Gastroesophageal sphincter (tissue), 4 donors: ENCODE results near the gene SV2B. TPM values are rescaled to one million over a fixed set of nuclear protein-coding genes. Genes with fewer than 3 reads are reported as not detected.

Experiments
- ATAC-seq: fragments of 150-250 bp; one replicate; pipeline ENCODE4 v1.9.1; 2016; ENCODE audit warnings: mild to moderate bottlenecking, moderate library complexity
- H3K27ac ChIP-seq, 4 donors: fragments of 200-600 bp; sonication (generic) in 3 of 4; 1 replicate in 3 of 4; 2 replicates in 1 of 4; pipeline ENCODE4 v1.5.1; 2016 to 2019
- H3K27me3 ChIP-seq: fragments of 200-600 bp; sonication (generic); one replicate; pipeline ENCODE4 v1.5.1; 2019
- H3K36me3 ChIP-seq, 2 donors: fragments of 200-600 bp; sonication (generic); one replicate each; pipeline ENCODE4 v1.5.1; 2019; ENCODE audit warnings: control low read depth in 1 of 2
- H3K4me1 ChIP-seq, 3 donors: fragments of 200-600 bp; sonication (generic); 1 replicate in 2 of 3; 2 replicates in 1 of 3; pipeline ENCODE4 v1.5.1; 2016 to 2019; ENCODE audit warnings: control low read depth in 2 of 3
- H3K4me3 ChIP-seq, 2 donors: fragments of 200-600 bp; sonication (generic); one replicate each; pipeline ENCODE4 v1.5.1; 2019; ENCODE audit warnings: mild to moderate bottlenecking in 1 of 2, moderate library complexity in 1 of 2
- H3K9me3 ChIP-seq, 3 donors: fragments of 200-600 bp; sonication (generic); one replicate each; pipeline ENCODE4 v1.5.1; 2017 to 2019; ENCODE audit warnings: control low read depth in 2 of 3
- EP300 ChIP-seq: sonication (generic); formaldehyde crosslinking; IDR thresholded peaks from one replicate; pipeline ENCODE4 v1.6.1; 2017; ENCODE audit warnings: antibody characterized with exemption, mild to moderate bottlenecking
- POLR2A ChIP-seq, 2 donors: fragments of 450-650 bp; IDR thresholded peaks; one replicate each; pipeline ENCODE4 v1.6.1; 2017; ENCODE audit warnings: antibody characterized with exemption in 2 of 2, mild to moderate bottlenecking in 2 of 2, moderate library complexity in 1 of 2
- POLR2AphosphoS5 ChIP-seq: sonication (generic); formaldehyde crosslinking; IDR thresholded peaks from one replicate; pipeline ENCODE4 v1.6.1; 2017; ENCODE audit warnings: antibody characterized with exemption
- WGBS, 2 donors: methylation state at CpG; one replicate each; pipeline ENCODE4 v1.1.5; 2018; ENCODE audit warnings: low coverage in 1 of 2; 5-methylcytosine and 5-hydroxymethylcytosine counted together
- total RNA-seq, 4 donors: library from RNA; depleted of rRNA; stranded (reverse); fragments of >200 nt; gene quantifications; one replicate each; pipeline ENCODE4 v1.1.0, GENCODE V29; 2016
- TF ChIP-seq, protein P1 (sequence below), 4 experiments: fragments of 200-600 bp in 2 of 4; fragments of 450-650 bp in 2 of 4; sonication (generic) in 1 of 4; IDR thresholded peaks; one replicate each; pipeline ENCODE4 v1.5.1; 2017 to 2019; ENCODE audit warnings: antibody characterized with exemption in 4 of 4, mild to moderate bottlenecking in 2 of 4, moderate library complexity in 2 of 4

The SV2B gene
- total RNA-seq, 4 donors from 2014 or later: 0.16 to 4.1 (median 1.1) TPM

DNA sequence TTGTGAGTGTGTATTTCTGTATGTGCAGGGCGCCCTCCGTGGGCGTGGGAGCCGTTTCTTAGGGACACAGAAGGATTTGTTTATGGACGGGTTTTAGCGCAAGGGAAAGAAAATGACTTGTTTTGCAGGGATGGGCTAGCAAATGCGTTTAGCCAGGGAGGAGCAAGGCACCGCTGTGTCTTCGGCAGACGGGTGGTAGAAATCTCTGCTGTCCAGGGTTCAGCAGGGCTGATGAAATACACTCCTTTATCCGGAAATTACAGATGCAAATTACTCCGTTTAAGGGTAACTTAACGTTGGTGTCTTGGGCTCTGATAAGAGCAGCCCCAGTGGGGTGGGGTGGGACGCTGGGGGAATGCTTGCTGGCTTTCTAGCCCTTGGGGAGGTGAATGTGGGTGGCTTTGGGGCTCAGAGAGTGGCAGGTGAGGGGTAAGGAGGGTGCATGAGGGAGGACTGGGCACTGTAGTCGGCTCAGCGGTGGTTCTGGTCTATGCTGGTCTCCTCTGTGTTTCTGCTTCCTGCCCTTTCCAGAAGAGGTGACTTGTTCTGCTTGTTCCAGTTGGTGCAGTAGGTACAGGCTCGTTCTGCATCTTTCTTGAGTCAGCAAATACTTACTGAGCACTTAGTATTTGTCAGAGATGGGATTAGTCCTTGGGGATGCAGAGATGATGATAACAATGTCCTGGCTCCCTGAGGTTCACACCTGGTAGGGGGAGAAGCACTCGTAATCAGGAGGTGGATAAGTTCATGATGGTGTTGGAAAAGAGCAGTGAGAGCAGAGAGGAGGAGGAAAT lies 954 bp downstream of the SV2B start:
- Histone ChIP-seq H3K36me3 (no peaks in the 10 kb centered on the region), H3K9me3 (peaks cover 0 to under 1% (median 0%) of the 10 kb centered on the region in 3 donors), H3K27me3 (peaks cover 96% of the 10 kb centered on the region), H3K4me1 (peaks cover 0 to 25% (median 7%) of the 10 kb centered on the region in 3 donors), H3K4me3 (peak overlapping the region; percentile 22 to 56), H3K27ac (peak overlapping the region in 1 of 4 donors; percentile 27)
- ATAC-seq: no peak
- 3 to 10% methylated on average over 7 to 17 of the region's 18 CpGs for WGBS, 2 donors
- TF ChIP-seq POLR2A (IDR thresholded peaks at IDR 0.05) (no peak), POLR2AphosphoS5 (no peak), EP300 (no peak)
- TF ChIP-seq, protein P1, sequence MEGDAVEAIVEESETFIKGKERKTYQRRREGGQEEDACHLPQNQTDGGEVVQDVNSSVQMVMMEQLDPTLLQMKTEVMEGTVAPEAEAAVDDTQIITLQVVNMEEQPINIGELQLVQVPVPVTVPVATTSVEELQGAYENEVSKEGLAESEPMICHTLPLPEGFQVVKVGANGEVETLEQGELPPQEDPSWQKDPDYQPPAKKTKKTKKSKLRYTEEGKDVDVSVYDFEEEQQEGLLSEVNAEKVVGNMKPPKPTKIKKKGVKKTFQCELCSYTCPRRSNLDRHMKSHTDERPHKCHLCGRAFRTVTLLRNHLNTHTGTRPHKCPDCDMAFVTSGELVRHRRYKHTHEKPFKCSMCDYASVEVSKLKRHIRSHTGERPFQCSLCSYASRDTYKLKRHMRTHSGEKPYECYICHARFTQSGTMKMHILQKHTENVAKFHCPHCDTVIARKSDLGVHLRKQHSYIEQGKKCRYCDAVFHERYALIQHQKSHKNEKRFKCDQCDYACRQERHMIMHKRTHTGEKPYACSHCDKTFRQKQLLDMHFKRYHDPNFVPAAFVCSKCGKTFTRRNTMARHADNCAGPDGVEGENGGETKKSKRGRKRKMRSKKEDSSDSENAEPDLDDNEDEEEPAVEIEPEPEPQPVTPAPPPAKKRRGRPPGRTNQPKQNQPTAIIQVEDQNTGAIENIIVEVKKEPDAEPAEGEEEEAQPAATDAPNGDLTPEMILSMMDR (IDR thresholded peaks at IDR 0.05): no peak

DNA sequence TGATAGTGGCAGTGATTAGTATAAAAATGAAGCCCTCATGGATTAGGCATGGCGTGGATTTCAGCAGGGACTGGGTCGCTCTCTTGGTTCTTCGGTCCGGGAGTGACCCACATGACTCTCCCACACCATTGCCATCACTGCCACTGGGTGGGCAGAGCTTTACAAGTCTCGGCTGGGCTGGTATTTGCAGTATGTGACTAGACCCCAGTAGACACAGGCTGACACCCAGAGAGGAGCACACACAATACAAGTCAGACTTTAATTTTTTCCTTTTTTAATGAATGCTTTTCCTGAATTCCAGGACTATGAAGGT lies 1.5 kb downstream of the SV2B start:
- Histone ChIP-seq H3K9me3 (no peaks in the 10 kb centered on the region), H3K36me3 (no peaks in the 10 kb centered on the region), H3K27ac (no peak overlapping the region), H3K4me1 (peaks cover 0 to 25% (median 7%) of the 10 kb centered on the region in 3 donors), H3K4me3 (no peak overlapping the region), H3K27me3 (peaks cover 91% of the 10 kb centered on the region)
- WGBS, 2 donors: 65 to 76% methylated on average over 2 to 5 of the region's 5 CpGs
- ATAC-seq: no peak
- TF ChIP-seq POLR2AphosphoS5: no peak

DNA sequence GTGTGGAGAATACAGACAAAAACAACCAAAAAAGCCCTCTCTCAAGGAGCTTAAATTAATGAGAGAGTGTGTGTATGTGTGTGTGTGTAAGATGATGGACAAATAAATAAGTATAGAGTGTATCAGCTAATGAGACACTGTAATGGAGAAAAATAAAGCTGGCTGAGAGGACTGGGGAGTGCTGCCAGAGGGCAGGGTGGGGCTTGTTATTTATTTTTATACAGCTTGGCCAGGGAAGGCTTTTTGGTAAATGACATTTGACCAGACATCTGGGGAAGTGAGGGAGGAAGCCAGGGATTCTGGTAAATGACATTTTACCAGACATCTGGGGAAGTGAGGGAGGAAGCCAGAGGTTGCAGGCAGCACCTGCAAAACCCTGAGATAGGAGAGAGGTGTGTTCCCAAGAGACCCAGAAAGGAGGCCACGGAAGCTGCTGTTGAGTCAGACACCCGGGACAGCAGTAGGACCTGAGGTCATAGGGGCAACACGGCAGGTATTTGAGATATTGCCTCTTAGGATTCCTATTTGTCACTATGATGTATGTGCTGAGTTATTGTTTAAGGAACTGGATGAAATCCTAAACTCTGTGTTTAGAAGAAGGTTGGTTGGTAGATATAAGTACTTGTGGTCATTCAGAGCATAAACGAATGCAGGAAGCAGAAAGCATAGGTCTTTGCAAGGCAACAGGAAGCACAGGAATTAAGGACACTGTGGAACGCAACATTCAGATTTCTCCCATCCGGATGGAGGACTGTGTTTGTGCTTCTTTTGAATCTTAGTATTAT lies 2.7 kb downstream of the SV2B start:
- WGBS, 2 donors: 39 to 41% methylated on average over 5 of the region's 6 CpGs
- Histone ChIP-seq H3K27me3 (peaks cover 79% of the 10 kb centered on the region), H3K36me3 (no peaks in the 10 kb centered on the region)

DNA sequence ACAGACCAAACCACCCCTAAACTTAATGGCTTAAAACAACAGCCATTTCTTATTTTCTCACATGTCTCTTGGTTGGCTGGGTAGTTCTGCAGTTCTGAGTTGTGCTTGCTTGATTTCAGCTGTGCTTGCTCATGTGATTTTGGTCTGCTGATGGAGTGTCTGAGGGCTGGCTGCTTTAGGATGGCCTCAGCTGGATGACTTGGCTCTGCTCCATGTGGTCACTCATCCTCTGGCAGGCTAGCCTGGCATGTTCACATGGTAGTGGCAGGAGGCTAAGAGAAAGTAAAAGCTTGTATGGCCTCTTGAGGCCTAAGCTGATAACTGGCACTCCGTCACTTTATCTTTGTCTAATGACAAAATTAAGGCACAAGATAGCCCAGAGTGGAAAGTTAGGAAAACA lies 4.1 kb downstream of the SV2B start:
- H3K27ac ChIP-seq: no peak overlapping the region
- peaks cover 69% of the 10 kb centered on the region for H3K27me3 ChIP-seq
- no peaks in the 10 kb centered on the region for H3K9me3 ChIP-seq
- H3K4me3 ChIP-seq: no peak overlapping the region
- H3K36me3 ChIP-seq: no peaks in the 10 kb centered on the region
- peaks cover 0 to 25% (median 7%) of the 10 kb centered on the region in 3 donors for H3K4me1 ChIP-seq
- WGBS, 2 donors: 83% methylated on average over 1 of the region's 1 CpG; no CpG with 5 or more reads in 1 of the 2 donors
- TF ChIP-seq EP300 (no peak), POLR2AphosphoS5 (no peak), POLR2A (IDR thresholded peaks at IDR 0.05) (no peak)
- TF ChIP-seq, protein P1 (IDR thresholded peaks at IDR 0.05): no peak
- ATAC-seq: no peak

More for the DNA sequence above, 2.7 kb downstream of the SV2B start:
- Histone ChIP-seq H3K9me3 (no peaks in the 10 kb centered on the region), H3K4me3 (no peak overlapping the region), H3K27ac (no peak overlapping the region), H3K4me1 (peaks cover 0 to 25% (median 7%) of the 10 kb centered on the region in 3 donors)
- TF ChIP-seq, protein P1 (IDR thresholded peaks at IDR 0.05): no peak
- TF ChIP-seq POLR2A (IDR thresholded peaks at IDR 0.05) (no peak), EP300 (no peak)
- no peak for ATAC-seq

DNA sequence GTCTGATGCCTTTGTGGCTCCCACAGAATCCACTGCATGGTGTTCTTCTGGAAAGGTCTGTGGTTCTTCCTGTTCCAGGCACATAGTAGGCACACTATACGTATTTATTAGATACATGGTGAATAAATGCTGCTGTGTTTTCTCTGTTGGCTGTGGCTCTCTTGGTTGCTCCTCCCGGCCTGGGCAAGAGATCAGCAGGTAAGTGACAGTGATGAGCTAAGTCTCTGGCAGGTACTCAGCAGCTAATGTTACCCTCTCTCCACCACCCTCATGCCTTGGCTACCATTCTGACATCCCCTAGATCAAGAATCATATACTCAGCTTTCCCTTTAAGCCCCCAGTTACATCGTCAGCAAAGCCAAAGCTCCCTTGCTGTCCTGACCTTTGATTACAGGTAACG lies 8.4 kb downstream of the SV2B start:
- ATAC-seq: no peak
- Histone ChIP-seq H3K9me3 (no peaks in the 10 kb centered on the region), H3K27ac (no peak overlapping the region), H3K36me3 (no peaks in the 10 kb centered on the region), H3K27me3 (peaks cover 43% of the 10 kb centered on the region), H3K4me1 (no peaks in the 10 kb centered on the region), H3K4me3 (no peak overlapping the region)
- WGBS, 2 donors: 81 to 86% methylated on average over 4 of the region's 4 CpGs
- TF ChIP-seq, protein P1 (IDR thresholded peaks at IDR 0.05): no peak
- TF ChIP-seq POLR2AphosphoS5: no peak
- TF ChIP-seq POLR2A (IDR thresholded peaks at IDR 0.05): no peak
- TF ChIP-seq EP300: no peak
